ENCODE data around the gene TPT1.
"Not testable (repeated sequence)": the region's sequence is repeated elsewhere in the genome, so short reads cannot be mapped to it uniquely, and the experiment has no call there.

The TPT1 gene

DNA sequence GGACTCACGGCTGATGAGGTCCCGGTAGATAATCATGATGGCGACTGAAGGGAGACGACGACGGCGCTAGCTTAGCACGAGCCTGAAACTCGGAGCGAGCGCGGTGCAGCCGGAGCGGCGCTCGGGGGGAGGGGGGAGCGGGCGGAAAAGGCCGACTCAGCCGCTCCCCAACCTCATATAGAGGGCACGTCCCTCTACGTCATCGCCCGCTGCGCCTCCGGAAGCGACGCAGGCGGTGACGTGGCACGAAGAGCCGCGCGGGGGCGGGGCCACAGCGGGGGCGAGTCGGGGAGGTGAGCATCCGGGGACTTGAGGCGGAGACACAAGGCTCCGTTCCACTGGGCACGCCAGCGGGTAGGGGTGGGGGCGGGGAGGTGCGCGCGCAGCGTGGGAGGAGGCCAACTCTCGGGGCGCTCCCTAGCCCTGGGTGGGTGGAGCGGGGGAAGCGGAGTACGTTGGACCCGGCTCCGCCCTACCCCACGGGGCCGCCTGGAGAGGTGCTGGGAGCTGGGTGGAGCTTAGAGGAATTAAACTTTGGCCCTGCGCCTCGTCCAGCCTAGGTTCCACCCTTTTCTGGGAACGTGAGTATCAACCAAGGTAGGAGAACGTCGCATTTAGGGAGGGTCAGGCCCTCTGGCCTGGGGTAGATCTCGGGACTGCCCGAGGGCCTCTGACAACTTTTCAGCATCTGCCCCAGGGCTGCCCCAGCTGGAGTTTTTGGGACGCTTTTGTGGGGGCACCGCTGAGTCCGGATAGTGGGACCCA lies at the start of gene TPT1:
TPT1 (minus strand) TSS at position 150 of the 765 bp plus-strand sequence; CDS start at position 36, 114 bp downstream.
- Mint-ChIP-seq H3K36me3 (ENCODE audit: low read depth) (peaks cover 77% of the 10 kb centered on the region), H3K4me1 (ENCODE audit: low read depth) (peaks cover 36% of the 10 kb centered on the region), H3K27ac (peak within 1 kb of the TSS; percentile 99), H3K9me3 (no peaks in the 10 kb centered on the region), H3K4me3 (peak within 1 kb of the TSS; percentile 91), H3K27me3 (no peaks in the 10 kb centered on the region)
- intact Hi-C loops (cut with micrococcal nuclease): loop anchor here (5.0 to 10.0 kb wide), 2 partner anchors 76 to 124 kb away; partner anchors contain the start of genes COG3 and SLC25A30

DNA sequence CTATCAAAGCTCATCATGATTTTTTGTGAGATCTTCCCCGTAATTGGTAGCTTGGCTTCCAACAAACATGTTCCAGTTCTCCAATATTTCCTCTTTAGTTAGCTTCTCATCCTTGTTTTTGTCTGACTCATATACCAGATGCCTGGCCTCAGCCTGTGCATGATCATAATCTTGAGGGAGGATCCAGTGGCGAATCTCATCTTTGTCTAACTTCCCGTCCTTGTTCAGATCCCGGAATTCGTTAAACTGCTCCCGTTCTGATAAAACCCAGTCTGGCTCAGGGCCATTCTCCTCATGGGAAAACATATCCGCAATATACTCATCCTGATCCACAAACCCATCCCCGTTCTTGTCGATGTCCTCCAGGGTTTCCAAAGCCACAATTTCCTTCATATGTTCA lies 49.4 kb upstream of the TPT1 start:
- H3K27me3 Mint-ChIP-seq; H3K27ac Mint-ChIP-seq; intact Hi-C loops (cut with micrococcal nuclease); H3K4me3 Mint-ChIP-seq; H3K9me3 Mint-ChIP-seq: not testable (repeated sequence)
- Mint-ChIP-seq H3K36me3 (ENCODE audit: low read depth) (peaks cover 61% of the 10 kb centered on the region), H3K4me1 (ENCODE audit: low read depth) (peaks cover 44% of the 10 kb centered on the region)

DNA sequence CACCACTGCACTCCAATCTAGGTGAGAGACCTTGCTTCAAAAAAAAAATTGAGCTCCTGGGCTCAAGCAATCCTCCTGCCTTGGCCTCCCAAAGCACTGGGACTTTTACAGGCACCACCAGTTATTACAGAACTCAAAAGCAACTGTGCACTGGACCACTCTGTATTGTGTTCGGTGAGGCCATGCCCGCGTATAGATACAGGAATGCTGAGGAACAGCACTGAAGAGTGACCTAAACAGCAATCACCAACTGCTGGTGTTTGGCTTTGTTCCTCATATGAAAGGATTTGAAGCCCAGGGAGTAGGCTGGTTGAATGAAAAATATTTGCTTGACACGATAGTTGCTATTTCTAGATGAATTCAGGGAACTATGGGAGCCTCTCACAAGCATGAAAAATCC lies 47.7 kb upstream of the TPT1 start:
- H3K27me3 Mint-ChIP-seq: no peaks in the 10 kb centered on the region
- H3K27ac Mint-ChIP-seq: no peak overlapping the region
- H3K36me3 Mint-ChIP-seq (ENCODE audit: low read depth): peaks cover 52% of the 10 kb centered on the region
- H3K4me3 Mint-ChIP-seq: no peak overlapping the region
- H3K4me1 Mint-ChIP-seq (ENCODE audit: low read depth): peaks cover 31% of the 10 kb centered on the region
- intact Hi-C loops (cut with micrococcal nuclease): no loop called here
- peaks cover 8% of the 10 kb centered on the region for H3K9me3 Mint-ChIP-seq

DNA sequence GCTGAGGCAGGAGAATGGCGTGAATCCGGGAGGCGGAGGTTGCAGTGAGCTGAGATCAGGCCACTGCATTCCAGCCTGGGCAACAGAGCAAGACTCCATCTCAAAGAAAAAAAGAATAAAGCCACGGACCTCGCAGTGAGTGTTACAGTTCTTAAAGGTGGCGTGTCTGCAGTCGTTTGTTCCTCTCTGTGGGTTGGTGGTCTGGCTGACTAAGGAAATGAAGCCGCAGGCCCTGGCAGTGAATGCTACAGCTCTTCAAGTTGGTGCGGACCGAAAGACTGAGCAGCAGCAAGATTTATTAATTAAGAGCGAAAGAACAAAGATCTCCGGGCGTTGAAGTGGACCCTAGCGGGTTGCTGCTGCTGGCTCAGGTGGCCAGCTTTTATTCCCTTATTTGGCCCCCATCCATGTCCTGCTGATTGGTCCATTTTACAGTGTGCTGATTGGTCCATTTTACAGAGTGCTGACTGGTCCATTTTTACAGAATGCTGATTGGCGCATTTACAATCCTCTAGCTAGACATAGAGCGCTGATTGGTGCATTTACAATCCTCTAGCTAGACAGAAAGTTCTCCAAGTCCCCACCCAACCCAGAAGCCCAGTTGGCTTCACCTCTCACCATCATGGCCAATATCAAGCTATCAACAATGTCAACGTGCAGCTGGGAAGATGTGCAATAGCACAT lies 46.1 kb upstream of the TPT1 start:
- H3K9me3 Mint-ChIP-seq; H3K4me3 Mint-ChIP-seq; H3K27me3 Mint-ChIP-seq; intact Hi-C loops (cut with micrococcal nuclease): not testable (repeated sequence)
- Mint-ChIP-seq H3K4me1 (ENCODE audit: low read depth) (peaks cover 31% of the 10 kb centered on the region), H3K36me3 (ENCODE audit: low read depth) (peaks cover 44% of the 10 kb centered on the region), H3K27ac (peak overlapping the region; percentile 62)

DNA sequence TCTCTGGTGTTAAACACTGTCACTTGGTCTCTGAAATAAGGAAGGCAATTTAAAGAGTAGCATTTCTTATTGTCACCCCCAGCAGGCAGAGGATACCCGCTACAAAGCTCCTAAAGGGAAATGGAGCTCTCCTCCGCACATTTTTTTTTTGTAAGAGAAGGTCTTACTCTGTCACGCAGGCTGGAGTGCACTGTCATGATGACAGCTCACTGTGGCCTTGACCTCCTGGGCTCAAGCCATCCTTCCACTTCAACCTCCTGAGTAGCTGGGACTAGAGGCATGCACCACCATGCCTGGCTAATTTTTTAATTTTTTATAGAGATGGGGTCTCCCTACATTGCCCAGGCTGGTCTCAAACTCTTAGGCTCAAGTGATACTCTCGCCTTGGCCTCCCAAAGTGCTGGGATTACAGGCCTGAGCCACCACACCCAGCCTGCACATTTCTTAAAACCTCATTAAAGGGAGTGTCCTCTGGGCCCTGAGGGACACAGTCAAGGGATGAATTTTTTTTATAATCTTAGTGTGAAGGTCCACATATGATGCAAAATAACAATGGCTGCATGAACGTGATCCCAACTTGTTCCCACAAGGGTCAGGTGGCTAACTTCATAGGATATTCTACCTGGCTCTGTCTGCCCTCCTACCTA lies 45.0 kb upstream of the TPT1 start:
- H3K27me3 Mint-ChIP-seq: no peaks in the 10 kb centered on the region
- H3K9me3 Mint-ChIP-seq: peaks cover 8% of the 10 kb centered on the region
- no peak overlapping the region for H3K4me3 Mint-ChIP-seq
- H3K27ac Mint-ChIP-seq: peak overlapping the region; percentile 62
- peaks cover 31% of the 10 kb centered on the region for H3K4me1 Mint-ChIP-seq (ENCODE audit: low read depth)
- peaks cover 34% of the 10 kb centered on the region for H3K36me3 Mint-ChIP-seq (ENCODE audit: low read depth)
- intact Hi-C loops (cut with micrococcal nuclease): no loop called here

DNA sequence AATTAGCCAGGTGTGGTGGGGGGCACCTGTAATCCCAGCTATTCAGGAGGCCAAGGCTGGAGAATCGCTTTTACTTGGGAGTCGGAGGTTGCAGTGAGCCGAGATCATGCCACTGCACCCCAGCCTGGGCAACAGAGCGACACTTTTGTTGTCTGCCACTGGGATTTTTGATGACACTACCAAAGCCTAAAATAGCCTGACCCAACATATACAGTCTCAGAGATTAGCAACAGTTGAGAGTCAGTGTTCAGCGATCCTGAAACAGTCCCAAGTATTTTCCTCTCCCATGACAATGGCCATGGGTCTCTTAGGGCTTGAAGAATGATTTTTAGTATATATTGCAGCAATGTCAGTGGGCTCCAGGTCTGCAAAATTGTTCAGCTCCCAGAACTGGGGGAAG lies 44.3 kb upstream of the TPT1 start:
- peaks cover 25% of the 10 kb centered on the region for H3K4me1 Mint-ChIP-seq (ENCODE audit: low read depth)
- peaks cover 27% of the 10 kb centered on the region for H3K36me3 Mint-ChIP-seq (ENCODE audit: low read depth)
- no peaks in the 10 kb centered on the region for H3K27me3 Mint-ChIP-seq
- intact Hi-C loops (cut with micrococcal nuclease): no loop called here
- peaks cover 8% of the 10 kb centered on the region for H3K9me3 Mint-ChIP-seq
- no peak overlapping the region for H3K27ac Mint-ChIP-seq
- no peak overlapping the region for H3K4me3 Mint-ChIP-seq

DNA sequence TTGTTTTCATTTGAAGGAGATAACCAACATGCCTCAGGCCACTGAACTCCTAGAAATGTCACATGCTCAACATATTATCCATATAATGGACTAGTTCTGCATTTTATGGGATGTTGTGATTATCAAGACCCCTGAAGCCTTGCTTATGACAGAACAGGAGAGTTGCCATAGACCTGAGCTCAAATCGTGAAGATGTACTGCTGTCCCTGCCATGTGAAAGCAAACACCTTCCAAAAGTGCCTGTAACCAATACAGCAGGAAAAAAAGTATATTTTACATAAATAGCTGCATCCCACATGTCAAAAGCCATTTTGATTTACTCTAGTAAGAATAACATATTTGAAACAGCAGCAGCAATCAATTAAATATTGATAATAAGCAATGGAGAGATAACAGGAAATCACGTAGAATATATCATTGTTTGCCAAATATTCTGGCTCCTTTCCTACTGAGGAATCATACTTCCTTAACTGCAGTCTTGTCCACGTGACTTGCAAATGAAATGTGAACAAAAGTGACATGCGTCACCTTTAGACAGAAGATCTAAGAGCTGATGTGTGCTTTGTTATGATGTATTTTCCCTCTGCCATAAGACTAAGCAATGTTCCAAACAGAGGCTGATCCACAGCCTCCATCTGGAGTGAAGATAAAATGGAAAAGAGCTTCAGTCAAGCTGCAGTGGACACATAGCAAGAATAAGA lies 43.6 kb upstream of the TPT1 start:
- intact Hi-C loops (cut with micrococcal nuclease): no loop called here
- Mint-ChIP-seq H3K9me3 (peaks cover 8% of the 10 kb centered on the region), H3K4me3 (no peak overlapping the region), H3K4me1 (ENCODE audit: low read depth) (peaks cover 22% of the 10 kb centered on the region), H3K27me3 (no peaks in the 10 kb centered on the region), H3K36me3 (ENCODE audit: low read depth) (peaks cover 25% of the 10 kb centered on the region), H3K27ac (no peak overlapping the region)

DNA sequence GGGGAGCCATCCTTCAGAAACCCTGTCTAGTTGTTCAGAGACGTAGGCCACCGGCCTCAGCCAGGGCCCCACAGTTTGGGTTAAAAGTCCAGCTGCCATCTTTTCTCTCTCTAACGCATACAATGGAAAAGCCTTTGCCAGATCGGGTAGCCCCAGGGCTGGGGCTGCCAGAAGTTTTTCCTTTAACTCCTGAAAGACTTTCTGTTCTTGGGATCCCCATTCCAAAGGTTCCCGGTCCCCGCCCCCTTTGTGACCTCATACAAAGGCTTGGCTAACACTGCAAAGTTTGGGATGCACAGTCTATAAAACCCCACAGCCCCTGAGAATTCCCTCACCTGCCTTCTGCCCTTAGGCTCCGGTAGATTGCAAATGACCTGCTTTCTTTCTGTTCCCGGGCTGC lies 41.8 kb upstream of the TPT1 start:
- Mint-ChIP-seq H3K36me3 (ENCODE audit: low read depth) (peaks cover 12% of the 10 kb centered on the region), H3K4me1 (ENCODE audit: low read depth) (peaks cover 20% of the 10 kb centered on the region)
- intact Hi-C loops (cut with micrococcal nuclease); H3K27me3 Mint-ChIP-seq; H3K9me3 Mint-ChIP-seq; H3K27ac Mint-ChIP-seq; H3K4me3 Mint-ChIP-seq: not testable (repeated sequence)

DNA sequence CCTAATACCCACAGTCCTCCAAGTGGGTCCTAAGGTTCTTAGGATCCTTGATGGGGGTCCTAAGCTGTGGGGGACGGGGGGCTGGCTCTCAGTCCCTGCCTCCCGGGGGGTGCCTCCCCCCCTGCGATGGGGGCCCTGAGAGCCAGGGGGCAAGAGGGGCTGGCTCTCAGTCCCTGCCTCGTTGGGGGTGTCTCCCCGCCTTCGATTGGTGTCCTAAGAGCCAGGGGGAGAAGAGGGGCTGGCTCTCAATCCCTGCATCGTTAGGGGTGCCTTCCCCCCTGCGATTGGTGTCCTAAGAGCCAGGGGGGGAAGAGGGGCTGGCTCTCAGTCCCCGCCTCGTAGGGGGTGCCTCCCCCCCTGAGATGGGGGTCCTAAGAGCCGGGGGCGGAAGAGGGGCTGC lies 40.2 kb upstream of the TPT1 start:
- Mint-ChIP-seq H3K36me3 (ENCODE audit: low read depth) (peaks cover 5% of the 10 kb centered on the region), H3K4me1 (ENCODE audit: low read depth) (peaks cover 6% of the 10 kb centered on the region), H3K27ac (no peak overlapping the region), H3K27me3 (no peaks in the 10 kb centered on the region), H3K9me3 (no peaks in the 10 kb centered on the region), H3K4me3 (no peak overlapping the region)
- intact Hi-C loops (cut with micrococcal nuclease): no loop called here

DNA sequence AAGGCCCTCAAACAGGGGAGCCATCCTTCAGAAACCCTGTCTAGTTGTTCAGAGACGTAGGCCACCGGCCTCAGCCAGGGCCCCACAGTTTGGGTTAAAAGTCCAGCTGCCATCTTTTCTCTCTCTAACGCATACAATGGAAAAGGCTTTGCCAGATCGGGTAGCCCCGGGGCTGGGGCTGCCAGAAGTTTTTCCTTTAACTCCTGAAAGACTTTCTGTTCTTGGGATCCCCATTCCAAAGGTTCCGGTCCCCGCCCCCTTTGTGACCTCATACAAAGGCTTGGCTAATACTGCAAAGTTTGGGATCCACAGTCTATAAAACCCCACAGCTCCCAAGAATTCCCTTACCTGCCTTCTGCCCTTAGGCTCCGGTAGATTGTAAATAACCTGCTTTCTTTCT lies 39.7 kb upstream of the TPT1 start:
- H3K9me3 Mint-ChIP-seq; H3K27me3 Mint-ChIP-seq; H3K27ac Mint-ChIP-seq; H3K36me3 Mint-ChIP-seq (ENCODE audit: low read depth); H3K4me3 Mint-ChIP-seq; H3K4me1 Mint-ChIP-seq (ENCODE audit: low read depth); intact Hi-C loops (cut with micrococcal nuclease): not testable (repeated sequence)

DNA sequence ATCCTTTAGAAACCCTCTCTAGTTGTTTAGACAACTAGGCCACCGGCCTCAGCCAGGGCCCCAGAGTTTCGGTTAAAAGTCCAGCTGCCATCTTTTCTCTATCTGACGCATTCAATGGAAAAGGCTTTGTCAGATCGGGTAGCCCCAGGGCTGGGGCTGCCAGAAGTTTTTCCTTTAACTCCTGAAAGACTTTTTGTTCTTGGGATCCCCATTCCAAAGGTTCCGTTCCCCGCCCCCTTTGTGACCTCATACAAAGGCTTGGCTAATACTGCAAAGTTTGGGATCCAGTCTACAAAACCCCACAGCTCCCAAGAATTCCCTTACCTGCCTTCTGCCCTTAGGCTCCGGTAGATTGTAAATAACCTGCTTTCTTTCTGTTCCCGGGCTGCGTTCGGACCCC lies 38.5 kb upstream of the TPT1 start:
- H3K4me3 Mint-ChIP-seq; H3K9me3 Mint-ChIP-seq; H3K4me1 Mint-ChIP-seq (ENCODE audit: low read depth); H3K36me3 Mint-ChIP-seq (ENCODE audit: low read depth); H3K27ac Mint-ChIP-seq; H3K27me3 Mint-ChIP-seq: not testable (repeated sequence)
- intact Hi-C loops (cut with micrococcal nuclease): loop anchor here (10.0 kb wide), 2 partner anchors 85 to 115 kb away; partner anchors contain the start of gene COG3

DNA sequence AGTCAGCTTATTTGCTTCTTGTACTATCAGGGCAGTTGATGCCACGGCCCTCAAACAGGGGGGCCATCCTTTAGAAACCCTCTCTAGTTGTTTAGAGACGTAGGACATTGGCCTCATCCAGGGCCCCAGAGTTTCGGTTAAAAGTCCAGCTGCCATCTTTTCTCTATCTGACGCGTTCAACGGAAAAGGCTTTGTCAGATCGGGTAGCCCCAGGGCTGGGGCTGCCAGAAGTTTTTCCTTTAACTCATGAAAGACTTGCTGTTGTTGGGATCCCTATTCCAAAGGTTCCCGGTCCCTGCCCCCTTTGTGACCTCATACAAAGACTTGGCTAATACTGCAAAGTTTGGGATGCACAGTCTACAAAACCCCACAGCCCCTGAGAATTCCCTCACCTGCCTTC lies 37.8 kb upstream of the TPT1 start:
- not testable (repeated sequence) for H3K36me3 Mint-ChIP-seq (ENCODE audit: low read depth); H3K4me3 Mint-ChIP-seq; H3K27ac Mint-ChIP-seq; H3K27me3 Mint-ChIP-seq; H3K4me1 Mint-ChIP-seq (ENCODE audit: low read depth); H3K9me3 Mint-ChIP-seq
- intact Hi-C loops (cut with micrococcal nuclease): loop anchor here (10.0 kb wide), 2 partner anchors 86 to 116 kb away; partner anchors contain the start of gene COG3

DNA sequence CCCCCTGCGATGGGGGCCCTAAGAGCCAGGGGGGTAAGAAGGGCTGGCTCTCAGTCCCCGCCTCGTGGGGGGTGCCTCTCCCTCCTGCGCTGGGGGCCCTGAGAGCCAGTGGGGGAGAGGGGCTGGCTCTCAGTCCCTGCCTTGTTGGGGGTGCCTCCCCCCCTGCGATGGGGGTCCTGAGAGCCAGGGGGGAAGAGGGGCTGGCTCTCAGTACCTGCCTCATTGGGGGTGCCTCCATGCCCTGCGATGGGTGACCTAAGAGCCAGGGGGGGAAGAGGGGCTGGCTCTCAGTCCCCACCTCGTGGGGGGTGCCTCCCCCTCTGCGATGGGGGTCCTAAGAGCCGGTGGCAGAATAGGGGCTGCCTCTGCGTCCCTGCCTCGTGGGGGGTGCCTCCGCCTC lies 36.3 kb upstream of the TPT1 start:
- not testable (repeated sequence) for H3K36me3 Mint-ChIP-seq (ENCODE audit: low read depth); H3K9me3 Mint-ChIP-seq; H3K27ac Mint-ChIP-seq; H3K4me3 Mint-ChIP-seq; H3K27me3 Mint-ChIP-seq; H3K4me1 Mint-ChIP-seq (ENCODE audit: low read depth)
- intact Hi-C loops (cut with micrococcal nuclease): loop anchor here (10.0 kb wide), 2 partner anchors 87 to 117 kb away; partner anchors contain the start of gene COG3

DNA sequence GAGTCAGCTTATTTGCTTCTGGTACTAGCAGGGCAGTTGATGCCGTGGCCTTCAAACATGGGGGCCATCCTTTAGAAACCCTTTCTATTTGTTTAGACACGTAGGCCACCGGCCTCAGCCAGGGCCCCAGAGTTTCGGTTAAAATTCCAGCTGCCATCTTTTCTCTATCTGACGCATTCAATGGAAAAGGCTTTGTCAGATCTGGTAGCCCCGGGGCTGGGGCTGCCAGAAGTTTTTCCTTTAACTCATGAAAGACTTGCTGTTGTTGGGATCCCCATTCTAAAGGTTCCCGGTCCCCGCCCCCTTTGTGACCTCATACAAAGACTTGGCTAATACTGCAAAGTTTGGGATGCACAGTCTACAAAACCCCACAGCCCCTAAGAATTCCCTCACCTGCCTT lies 35.7 kb upstream of the TPT1 start:
- not testable (repeated sequence) for H3K27ac Mint-ChIP-seq; H3K4me3 Mint-ChIP-seq; H3K36me3 Mint-ChIP-seq (ENCODE audit: low read depth); H3K9me3 Mint-ChIP-seq; H3K27me3 Mint-ChIP-seq
- intact Hi-C loops (cut with micrococcal nuclease): loop anchor here (10.0 kb wide), 2 partner anchors 88 to 118 kb away; partner anchors contain the start of gene COG3
- H3K4me1 Mint-ChIP-seq (ENCODE audit: low read depth): peaks cover 11% of the 10 kb centered on the region

Measured in dendritic cell treated with granulocyte-macrophage colony-stimulating factor and Interleukin-4, amounts not matched to agents 40 ng/mL and 50 ng/mL, for 4 days (primary cell).